PC-9 (cell line): Measurements from ENCODE around the gene IL18.

ENCODE experiments used
- CTCF ChIP-seq: fragments of 200-600 bp; sonication (generic); conservative IDR thresholded peaks from 2 replicates; pipeline ENCODE4 v1.6.1; 2017; ENCODE audit warnings: mixed run types, antibody characterized with exemption, mild to moderate bottlenecking, moderate library complexity
- EZH2 ChIP-seq: fragments of 200-600 bp; sonication (generic); IDR thresholded peaks from 2 replicates; pipeline ENCODE4 v1.8.0; 2017; ENCODE audit warnings: antibody characterized with exemption, low read depth

- TF ChIP-seq EZH2 (no peak), CTCF (no peak)
These were observed 2.9 kb downstream of the IL18 start for GRCh38 chr11:112161012-112161411.
